ENCODE data around the gene SPATA17.

Gene SPATA17

DNA sequence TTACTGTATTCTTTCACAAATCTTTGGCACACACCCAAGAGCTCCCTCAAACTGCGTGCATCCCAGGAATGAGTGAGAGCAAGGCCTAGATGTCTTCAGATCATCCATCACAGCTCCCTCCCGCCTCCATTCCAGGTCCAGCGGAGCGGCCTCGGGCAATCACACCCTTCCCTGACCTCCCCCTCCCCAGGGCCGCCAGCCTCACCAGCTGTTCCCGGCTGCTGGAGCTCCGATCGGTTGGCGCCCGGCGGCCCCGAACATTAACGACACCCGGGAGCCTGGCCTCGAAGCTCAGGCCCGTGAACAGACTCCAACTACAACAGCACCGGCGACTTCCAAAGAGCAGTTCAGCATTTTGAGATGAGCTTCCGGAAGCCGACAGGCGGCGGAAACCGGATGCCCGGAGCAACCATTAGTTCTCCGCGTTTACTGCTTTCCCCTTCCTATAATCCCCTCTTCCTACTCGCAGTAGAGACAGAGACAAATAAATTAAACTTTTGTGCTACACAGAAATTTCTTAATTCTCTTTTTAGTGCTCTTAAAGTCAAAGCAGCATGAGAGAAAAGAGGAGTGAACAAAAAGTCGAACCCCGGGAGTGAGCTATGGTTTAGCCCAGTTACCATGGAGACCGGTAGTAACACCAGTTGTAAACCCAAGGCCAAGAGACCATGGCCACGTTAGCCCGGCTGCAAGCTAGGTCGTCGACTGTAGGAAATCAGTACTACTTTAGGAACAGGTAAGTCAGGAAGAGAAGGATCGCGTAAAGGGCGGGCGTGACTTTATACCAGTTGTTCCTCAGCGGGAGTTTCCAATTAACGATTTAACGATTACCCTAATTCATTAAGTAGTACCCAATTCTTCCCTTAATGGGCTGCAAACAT lies at the start of gene SPATA17, which contains the start of gene GPATCH2 (continued):
- TF ChIP-seq, protein P1, sequence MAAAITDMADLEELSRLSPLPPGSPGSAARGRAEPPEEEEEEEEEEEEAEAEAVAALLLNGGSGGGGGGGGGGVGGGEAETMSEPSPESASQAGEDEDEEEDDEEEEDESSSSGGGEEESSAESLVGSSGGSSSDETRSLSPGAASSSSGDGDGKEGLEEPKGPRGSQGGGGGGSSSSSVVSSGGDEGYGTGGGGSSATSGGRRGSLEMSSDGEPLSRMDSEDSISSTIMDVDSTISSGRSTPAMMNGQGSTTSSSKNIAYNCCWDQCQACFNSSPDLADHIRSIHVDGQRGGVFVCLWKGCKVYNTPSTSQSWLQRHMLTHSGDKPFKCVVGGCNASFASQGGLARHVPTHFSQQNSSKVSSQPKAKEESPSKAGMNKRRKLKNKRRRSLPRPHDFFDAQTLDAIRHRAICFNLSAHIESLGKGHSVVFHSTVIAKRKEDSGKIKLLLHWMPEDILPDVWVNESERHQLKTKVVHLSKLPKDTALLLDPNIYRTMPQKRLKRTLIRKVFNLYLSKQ (tag by site-specific recombination; IDR thresholded peaks at IDR 0.05; ENCODE audit: borderline replicate concordance) = no peak
- TF ChIP-seq, protein P2, sequence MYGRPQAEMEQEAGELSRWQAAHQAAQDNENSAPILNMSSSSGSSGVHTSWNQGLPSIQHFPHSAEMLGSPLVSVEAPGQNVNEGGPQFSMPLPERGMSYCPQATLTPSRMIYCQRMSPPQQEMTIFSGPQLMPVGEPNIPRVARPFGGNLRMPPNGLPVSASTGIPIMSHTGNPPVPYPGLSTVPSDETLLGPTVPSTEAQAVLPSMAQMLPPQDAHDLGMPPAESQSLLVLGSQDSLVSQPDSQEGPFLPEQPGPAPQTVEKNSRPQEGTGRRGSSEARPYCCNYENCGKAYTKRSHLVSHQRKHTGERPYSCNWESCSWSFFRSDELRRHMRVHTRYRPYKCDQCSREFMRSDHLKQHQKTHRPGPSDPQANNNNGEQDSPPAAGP (tag by site-specific recombination; IDR thresholded peaks at IDR 0.05) = peak; percentile 43; the same call in 1 of the 2 replicates
- TF ChIP-seq ZNF610 (tag by site-specific recombination; IDR thresholded peaks at IDR 0.05; ENCODE audit: borderline replicate concordance) = peak; percentile 62; the same call in 1 of the 2 replicates
- no peak for TF ChIP-seq ZNF391 (tag by site-specific recombination; IDR thresholded peaks at IDR 0.05; ENCODE audit: borderline replicate concordance, low read depth)
- TF ChIP-seq GFI1B (tag by site-specific recombination; IDR thresholded peaks at IDR 0.05) = no peak
- TF ChIP-seq, protein P3, sequence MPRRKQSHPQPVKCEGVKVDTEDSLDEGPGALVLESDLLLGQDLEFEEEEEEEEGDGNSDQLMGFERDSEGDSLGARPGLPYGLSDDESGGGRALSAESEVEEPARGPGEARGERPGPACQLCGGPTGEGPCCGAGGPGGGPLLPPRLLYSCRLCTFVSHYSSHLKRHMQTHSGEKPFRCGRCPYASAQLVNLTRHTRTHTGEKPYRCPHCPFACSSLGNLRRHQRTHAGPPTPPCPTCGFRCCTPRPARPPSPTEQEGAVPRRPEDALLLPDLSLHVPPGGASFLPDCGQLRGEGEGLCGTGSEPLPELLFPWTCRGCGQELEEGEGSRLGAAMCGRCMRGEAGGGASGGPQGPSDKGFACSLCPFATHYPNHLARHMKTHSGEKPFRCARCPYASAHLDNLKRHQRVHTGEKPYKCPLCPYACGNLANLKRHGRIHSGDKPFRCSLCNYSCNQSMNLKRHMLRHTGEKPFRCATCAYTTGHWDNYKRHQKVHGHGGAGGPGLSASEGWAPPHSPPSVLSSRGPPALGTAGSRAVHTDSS (tag by site-specific recombination; IDR thresholded peaks at IDR 0.05) = no peak
- TF ChIP-seq, protein P4, sequence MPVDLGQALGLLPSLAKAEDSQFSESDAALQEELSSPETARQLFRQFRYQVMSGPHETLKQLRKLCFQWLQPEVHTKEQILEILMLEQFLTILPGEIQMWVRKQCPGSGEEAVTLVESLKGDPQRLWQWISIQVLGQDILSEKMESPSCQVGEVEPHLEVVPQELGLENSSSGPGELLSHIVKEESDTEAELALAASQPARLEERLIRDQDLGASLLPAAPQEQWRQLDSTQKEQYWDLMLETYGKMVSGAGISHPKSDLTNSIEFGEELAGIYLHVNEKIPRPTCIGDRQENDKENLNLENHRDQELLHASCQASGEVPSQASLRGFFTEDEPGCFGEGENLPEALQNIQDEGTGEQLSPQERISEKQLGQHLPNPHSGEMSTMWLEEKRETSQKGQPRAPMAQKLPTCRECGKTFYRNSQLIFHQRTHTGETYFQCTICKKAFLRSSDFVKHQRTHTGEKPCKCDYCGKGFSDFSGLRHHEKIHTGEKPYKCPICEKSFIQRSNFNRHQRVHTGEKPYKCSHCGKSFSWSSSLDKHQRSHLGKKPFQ (tag by site-specific recombination; IDR thresholded peaks at IDR 0.05) = peak; percentile 66; the same call in 1 of the 2 replicates
- no peak for TF ChIP-seq GLI2 (tag by site-specific recombination; IDR thresholded peaks at IDR 0.05; ENCODE audit: borderline replicate concordance, low read depth)
- TF ChIP-seq, protein P5, sequence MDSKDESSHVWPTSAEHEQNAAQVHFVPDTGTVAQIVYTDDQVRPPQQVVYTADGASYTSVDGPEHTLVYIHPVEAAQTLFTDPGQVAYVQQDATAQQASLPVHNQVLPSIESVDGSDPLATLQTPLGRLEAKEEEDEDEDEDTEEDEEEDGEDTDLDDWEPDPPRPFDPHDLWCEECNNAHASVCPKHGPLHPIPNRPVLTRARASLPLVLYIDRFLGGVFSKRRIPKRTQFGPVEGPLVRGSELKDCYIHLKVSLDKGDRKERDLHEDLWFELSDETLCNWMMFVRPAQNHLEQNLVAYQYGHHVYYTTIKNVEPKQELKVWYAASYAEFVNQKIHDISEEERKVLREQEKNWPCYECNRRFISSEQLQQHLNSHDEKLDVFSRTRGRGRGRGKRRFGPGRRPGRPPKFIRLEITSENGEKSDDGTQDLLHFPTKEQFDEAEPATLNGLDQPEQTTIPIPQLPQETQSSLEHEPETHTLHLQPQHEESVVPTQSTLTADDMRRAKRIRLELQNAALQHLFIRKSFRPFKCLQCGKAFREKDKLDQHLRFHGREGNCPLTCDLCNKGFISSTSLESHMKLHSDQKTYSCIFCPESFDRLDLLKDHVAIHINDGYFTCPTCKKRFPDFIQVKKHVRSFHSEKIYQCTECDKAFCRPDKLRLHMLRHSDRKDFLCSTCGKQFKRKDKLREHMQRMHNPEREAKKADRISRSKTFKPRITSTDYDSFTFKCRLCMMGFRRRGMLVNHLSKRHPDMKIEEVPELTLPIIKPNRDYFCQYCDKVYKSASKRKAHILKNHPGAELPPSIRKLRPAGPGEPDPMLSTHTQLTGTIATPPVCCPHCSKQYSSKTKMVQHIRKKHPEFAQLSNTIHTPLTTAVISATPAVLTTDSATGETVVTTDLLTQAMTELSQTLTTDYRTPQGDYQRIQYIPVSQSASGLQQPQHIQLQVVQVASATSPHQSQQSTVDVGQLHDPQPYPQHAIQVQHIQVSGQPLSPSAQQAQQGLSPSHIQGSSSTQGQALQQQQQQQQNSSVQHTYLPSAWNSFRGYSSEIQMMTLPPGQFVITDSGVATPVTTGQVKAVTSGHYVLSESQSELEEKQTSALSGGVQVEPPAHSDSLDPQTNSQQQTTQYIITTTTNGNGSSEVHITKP (tag by site-specific recombination; IDR thresholded peaks at IDR 0.05) = peak; percentile 100
- peak; percentile 38; the same call in 1 of the 2 replicates for TF ChIP-seq YY2 (tag by site-specific recombination; IDR thresholded peaks at IDR 0.05)
- no peak for TF ChIP-seq ZNF133 (tag by site-specific recombination; IDR thresholded peaks at IDR 0.05)
- TF ChIP-seq ZNF768 (tag by site-specific recombination; IDR thresholded peaks at IDR 0.05) = peak; percentile 92; the same call in 1 of the 2 replicates
- TF ChIP-seq ZNF174 (tag by site-specific recombination; IDR thresholded peaks at IDR 0.05) = no peak
- TF ChIP-seq, protein P6, sequence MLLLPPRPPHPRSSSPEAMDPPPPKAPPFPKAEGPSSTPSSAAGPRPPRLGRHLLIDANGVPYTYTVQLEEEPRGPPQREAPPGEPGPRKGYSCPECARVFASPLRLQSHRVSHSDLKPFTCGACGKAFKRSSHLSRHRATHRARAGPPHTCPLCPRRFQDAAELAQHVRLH (tag by site-specific recombination; IDR thresholded peaks at IDR 0.05) = peak; percentile 98
- TF ChIP-seq ZNF16 (tag by site-specific recombination; IDR thresholded peaks at IDR 0.05; ENCODE audit: low read depth) = no peak
- TF ChIP-seq, protein P7, sequence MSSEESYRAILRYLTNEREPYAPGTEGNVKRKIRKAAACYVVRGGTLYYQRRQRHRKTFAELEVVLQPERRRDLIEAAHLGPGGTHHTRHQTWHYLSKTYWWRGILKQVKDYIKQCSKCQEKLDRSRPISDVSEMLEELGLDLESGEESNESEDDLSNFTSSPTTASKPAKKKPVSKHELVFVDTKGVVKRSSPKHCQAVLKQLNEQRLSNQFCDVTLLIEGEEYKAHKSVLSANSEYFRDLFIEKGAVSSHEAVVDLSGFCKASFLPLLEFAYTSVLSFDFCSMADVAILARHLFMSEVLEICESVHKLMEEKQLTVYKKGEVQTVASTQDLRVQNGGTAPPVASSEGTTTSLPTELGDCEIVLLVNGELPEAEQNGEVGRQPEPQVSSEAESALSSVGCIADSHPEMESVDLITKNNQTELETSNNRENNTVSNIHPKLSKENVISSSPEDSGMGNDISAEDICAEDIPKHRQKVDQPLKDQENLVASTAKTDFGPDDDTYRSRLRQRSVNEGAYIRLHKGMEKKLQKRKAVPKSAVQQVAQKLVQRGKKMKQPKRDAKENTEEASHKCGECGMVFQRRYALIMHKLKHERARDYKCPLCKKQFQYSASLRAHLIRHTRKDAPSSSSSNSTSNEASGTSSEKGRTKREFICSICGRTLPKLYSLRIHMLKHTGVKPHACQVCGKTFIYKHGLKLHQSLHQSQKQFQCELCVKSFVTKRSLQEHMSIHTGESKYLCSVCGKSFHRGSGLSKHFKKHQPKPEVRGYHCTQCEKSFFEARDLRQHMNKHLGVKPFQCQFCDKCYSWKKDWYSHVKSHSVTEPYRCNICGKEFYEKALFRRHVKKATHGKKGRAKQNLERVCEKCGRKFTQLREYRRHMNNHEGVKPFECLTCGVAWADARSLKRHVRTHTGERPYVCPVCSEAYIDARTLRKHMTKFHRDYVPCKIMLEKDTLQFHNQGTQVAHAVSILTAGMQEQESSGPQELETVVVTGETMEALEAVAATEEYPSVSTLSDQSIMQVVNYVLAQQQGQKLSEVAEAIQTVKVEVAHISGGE (tag by site-specific recombination; conservative IDR thresholded peaks at IDR 0.05; ENCODE audit: low read depth) = peak; percentile 89
- no peak for TF ChIP-seq ZNF211 (tag by site-specific recombination; IDR thresholded peaks at IDR 0.05; ENCODE audit: low read depth)
- TF ChIP-seq, protein P8, sequence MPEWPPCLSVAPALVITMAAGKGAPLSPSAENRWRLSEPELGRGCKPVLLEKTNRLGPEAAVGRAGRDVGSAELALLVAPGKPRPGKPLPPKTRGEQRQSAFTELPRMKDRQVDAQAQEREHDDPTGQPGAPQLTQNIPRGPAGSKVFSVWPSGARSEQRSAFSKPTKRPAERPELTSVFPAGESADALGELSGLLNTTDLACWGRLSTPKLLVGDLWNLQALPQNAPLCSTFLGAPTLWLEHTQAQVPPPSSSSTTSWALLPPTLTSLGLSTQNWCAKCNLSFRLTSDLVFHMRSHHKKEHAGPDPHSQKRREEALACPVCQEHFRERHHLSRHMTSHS (tag by site-specific recombination; IDR thresholded peaks at IDR 0.05) = no peak
- TF ChIP-seq, protein P9, sequence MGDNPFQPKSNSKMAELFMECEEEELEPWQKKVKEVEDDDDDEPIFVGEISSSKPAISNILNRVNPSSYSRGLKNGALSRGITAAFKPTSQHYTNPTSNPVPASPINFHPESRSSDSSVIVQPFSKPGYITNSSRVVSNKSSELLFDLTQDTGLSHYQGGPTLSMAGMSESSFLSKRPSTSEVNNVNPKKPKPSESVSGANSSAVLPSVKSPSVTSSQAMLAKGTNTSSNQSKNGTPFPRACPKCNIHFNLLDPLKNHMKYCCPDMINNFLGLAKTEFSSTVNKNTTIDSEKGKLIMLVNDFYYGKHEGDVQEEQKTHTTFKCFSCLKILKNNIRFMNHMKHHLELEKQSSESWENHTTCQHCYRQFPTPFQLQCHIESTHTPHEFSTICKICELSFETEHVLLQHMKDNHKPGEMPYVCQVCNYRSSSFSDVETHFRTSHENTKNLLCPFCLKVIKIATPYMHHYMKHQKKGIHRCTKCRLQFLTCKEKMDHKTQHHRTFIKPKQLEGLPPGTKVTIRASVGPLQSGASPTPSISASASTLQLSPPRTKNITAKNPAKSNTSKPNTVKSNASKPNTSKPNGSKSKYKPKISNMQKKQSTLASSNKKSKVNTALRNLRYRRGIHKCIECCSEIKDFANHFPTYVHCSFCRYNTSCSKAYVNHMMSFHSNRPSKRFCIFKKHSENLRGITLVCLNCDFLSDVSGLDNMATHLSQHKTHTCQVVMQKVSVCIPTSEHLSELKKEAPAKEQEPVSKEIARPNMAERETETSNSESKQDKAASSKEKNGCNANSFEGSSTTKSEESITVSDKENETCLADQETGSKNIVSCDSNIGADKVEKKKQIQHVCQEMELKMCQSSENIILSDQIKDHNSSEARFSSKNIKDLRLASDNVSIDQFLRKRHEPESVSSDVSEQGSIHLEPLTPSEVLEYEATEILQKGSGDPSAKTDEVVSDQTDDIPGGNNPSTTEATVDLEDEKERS (tag by site-specific recombination; IDR thresholded peaks at IDR 0.05) = no peak

Data from HEK293 (cell line).